ENCODE results near the gene SNRK.

Gene SNRK

DNA sequence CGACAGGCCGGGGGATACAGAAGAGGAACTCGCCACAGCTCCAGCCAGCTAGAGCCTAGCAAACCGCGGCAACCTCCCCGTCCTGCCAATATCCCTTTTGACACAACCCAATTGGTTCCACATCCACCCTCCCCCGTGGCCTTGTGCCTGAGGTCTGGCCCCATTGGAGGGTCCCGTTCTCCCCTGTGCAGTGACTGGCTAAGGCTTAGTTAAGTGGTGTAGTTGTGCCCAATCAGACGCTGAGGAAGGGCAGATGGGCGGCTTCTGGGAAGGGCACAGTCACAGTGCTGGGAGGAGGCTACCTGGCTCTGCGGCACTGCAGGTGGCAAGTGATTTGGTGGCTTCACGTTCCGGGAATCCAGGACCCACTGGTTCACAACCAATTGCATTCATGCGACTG lies 78.6 kb downstream of the SNRK start:
- POLR2A ChIA-PET: no interaction called here
- H3K9me3 ChIP-seq (ENCODE audit: control insufficient read depth, insufficient read depth, low read depth, low read length): no peaks in the 10 kb centered on the region
- no peak overlapping the region for H3K4me3 ChIP-seq (ENCODE audit: low read depth, low read length)
- no peaks in the 10 kb centered on the region for H3K4me1 ChIP-seq (ENCODE audit: control insufficient read depth, insufficient read depth, low read length)
- no peak overlapping the region for H3K27ac ChIP-seq (ENCODE audit: extremely low read depth, low read depth, low read length)
- peaks cover 0 to 8% of the 10 kb centered on the region in 2 experiments; a peak in 1 of 3 replicates for H3K36me3 ChIP-seq (ENCODE audit: control insufficient read depth in 2 of 2, insufficient read depth in 1 of 2, low read length in 2 of 2)
- TF ChIP-seq ZNF530 (tag by site-specific recombination; IDR thresholded peaks at IDR 0.05; ENCODE audit: low read depth) (no peak), GLIS2 (tag by site-specific recombination; IDR thresholded peaks at IDR 0.05) (no peak)
- TF ChIP-seq, protein P1, sequence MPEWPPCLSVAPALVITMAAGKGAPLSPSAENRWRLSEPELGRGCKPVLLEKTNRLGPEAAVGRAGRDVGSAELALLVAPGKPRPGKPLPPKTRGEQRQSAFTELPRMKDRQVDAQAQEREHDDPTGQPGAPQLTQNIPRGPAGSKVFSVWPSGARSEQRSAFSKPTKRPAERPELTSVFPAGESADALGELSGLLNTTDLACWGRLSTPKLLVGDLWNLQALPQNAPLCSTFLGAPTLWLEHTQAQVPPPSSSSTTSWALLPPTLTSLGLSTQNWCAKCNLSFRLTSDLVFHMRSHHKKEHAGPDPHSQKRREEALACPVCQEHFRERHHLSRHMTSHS (tag by site-specific recombination; IDR thresholded peaks at IDR 0.05): no peak
- CTCF ChIA-PET: no interaction called here

DNA sequence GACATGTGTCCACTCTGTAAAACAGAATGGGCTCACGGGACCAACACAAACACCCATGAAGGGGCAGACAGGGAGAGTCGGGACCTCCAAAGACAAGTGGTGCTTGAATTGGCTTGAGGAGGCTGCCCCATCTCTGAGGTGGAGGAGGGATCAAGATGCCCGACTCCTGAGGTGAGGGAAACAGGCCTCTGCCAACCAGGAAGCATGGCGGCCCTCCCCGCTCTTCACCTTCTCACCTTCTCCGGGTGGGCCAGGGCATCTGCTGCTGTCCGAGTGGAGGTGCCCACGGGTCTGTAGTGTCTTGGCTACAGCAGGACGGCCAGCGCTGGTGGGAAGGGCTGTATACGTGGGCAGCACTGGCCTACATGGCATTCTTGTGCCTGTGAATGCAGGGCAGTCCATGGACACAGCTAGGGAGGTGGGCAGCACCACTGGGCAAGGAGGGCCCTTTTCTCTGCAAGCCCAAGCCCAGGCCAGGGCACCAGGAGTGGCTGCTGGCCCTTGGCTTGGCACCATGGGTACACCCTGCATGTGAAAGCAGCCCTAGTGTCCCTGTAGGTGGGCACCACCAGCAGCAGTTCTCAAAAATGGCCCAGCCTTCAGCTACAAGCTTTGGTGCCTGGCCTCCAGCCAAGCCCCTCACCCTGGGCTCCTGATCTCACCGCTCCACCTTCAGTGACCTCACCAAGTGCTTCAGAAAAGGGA lies 79.4 kb downstream of the SNRK start:
- no peak overlapping the region for H3K27ac ChIP-seq (ENCODE audit: extremely low read depth, low read depth, low read length)
- peaks cover 0 to 8% of the 10 kb centered on the region in 2 experiments; a peak in 1 of 3 replicates for H3K36me3 ChIP-seq (ENCODE audit: control insufficient read depth in 2 of 2, insufficient read depth in 1 of 2, low read length in 2 of 2)
- H3K4me3 ChIP-seq (ENCODE audit: low read depth, low read length): no peak overlapping the region
- no peak for TF ChIP-seq FEZF1 (tag by site-specific recombination; IDR thresholded peaks at IDR 0.05)
- no peak for TF ChIP-seq ZNF133 (tag by site-specific recombination; IDR thresholded peaks at IDR 0.05)
- TF ChIP-seq ZNF366 (tag by site-specific recombination; conservative IDR thresholded peaks at IDR 0.05): no peak
- no peak for TF ChIP-seq ZNF341 (tag by site-specific recombination; IDR thresholded peaks at IDR 0.05; ENCODE audit: low read depth)
- no peak for TF ChIP-seq IKZF3 (tag by site-specific recombination; IDR thresholded peaks at IDR 0.05)
- TF ChIP-seq ZNF248 (tag by site-specific recombination; IDR thresholded peaks at IDR 0.05): no peak
- no peak for TF ChIP-seq ZNF175 (tag by site-specific recombination; IDR thresholded peaks at IDR 0.05)
- TF ChIP-seq ZNF521 (tag by site-specific recombination; IDR thresholded peaks at IDR 0.05): no peak
- TF ChIP-seq GLIS1 (tag by site-specific recombination; IDR thresholded peaks at IDR 0.05): no peak
- TF ChIP-seq ZSCAN23 (tag by site-specific recombination; IDR thresholded peaks at IDR 0.05): no peak
- no peak for TF ChIP-seq ZNF837 (tag by site-specific recombination; IDR thresholded peaks at IDR 0.05)
- no peak for TF ChIP-seq ZNF302 (tag by site-specific recombination; IDR thresholded peaks at IDR 0.05; ENCODE audit: low read depth)
- TF ChIP-seq ZSCAN16 (tag by site-specific recombination; IDR thresholded peaks at IDR 0.05): no peak
- no peak for TF ChIP-seq ZNF391 (tag by site-specific recombination; IDR thresholded peaks at IDR 0.05; ENCODE audit: borderline replicate concordance, low read depth)
- TF ChIP-seq BCL11B (tag by site-specific recombination; IDR thresholded peaks at IDR 0.05; ENCODE audit: low read depth): no peak
- TF ChIP-seq ZNF18 (tag by site-specific recombination; IDR thresholded peaks at IDR 0.05): no peak
- TF ChIP-seq ZBTB8A (tag by site-specific recombination; IDR thresholded peaks at IDR 0.05): no peak
- TF ChIP-seq REPIN1 (tag by site-specific recombination; IDR thresholded peaks at IDR 0.05; ENCODE audit: low read depth): no peak
- CTCF ChIA-PET: no interaction called here
- POLR2A ChIA-PET: no interaction called here
- H3K9me3 ChIP-seq (ENCODE audit: control insufficient read depth, insufficient read depth, low read depth, low read length): no peaks in the 10 kb centered on the region
- no peaks in the 10 kb centered on the region for H3K4me1 ChIP-seq (ENCODE audit: control insufficient read depth, insufficient read depth, low read length)

DNA sequence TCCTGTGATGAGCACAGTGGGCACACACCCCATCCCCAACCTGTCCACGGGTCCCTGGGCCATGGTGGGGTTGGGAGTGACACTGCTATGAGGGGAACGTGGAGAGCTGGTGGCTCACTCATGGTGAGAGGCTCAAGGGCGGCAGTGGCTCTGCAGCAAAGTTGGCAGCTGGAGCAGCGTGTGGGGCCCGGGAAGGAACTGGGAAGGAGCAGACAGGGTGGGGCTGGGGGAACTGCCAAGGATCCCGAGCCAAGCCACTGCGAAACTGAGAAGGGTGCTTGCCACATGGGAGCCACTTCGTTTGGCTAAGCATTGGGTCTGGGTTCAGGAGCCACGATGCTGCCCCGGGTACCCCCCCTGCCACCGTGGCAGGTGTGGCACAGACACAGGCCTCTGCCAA lies 80.1 kb downstream of the SNRK start:
- POLR2A ChIA-PET: no interaction called here
- Histone ChIP-seq H3K9me3 (ENCODE audit: control insufficient read depth, insufficient read depth, low read depth, low read length) (no peaks in the 10 kb centered on the region), H3K4me1 (ENCODE audit: control insufficient read depth, insufficient read depth, low read length) (no peaks in the 10 kb centered on the region), H3K27ac (ENCODE audit: extremely low read depth, low read depth, low read length) (no peak overlapping the region), H3K36me3 (ENCODE audit: control insufficient read depth in 2 of 2, insufficient read depth in 1 of 2, low read length in 2 of 2) (peaks cover 0 to 8% of the 10 kb centered on the region in 2 experiments; a peak in 1 of 3 replicates), H3K4me3 (ENCODE audit: low read depth, low read length) (no peak overlapping the region)
- TF ChIP-seq YY2 (tag by site-specific recombination; IDR thresholded peaks at IDR 0.05) (no peak), ZNF202 (tag by site-specific recombination; IDR thresholded peaks at IDR 0.05; ENCODE audit: borderline replicate concordance) (no peak), IKZF3 (tag by site-specific recombination; IDR thresholded peaks at IDR 0.05) (no peak), OVOL3 (tag by site-specific recombination; IDR thresholded peaks at IDR 0.05) (no peak), MZF1 (tag by site-specific recombination; IDR thresholded peaks at IDR 0.05; ENCODE audit: borderline replicate concordance) (no peak)
- CTCF ChIA-PET: no interaction called here

Measured in HEK293 (cell line).